Smooth muscle cell (in vitro differentiated cells): ENCODE results near the gene CPAMD8. TPM values are rescaled to one million over a fixed set of nuclear protein-coding genes. Genes with fewer than 3 reads are reported as not detected.

Experiments used
- DNase-seq: peaks from one replicate; lab custom pipeline; 2025; ENCODE audit not compliant: unreplicated experiment; lab: John Stamatoyannopoulos, UW
- H2AFZ ChIP-seq: fragments of 200-600 bp; sonication (generic); 2 replicates; pipeline ENCODE4 v1.6.0; 2016; ENCODE audit warnings: antibody characterized with exemption, low read depth, mild to moderate bottlenecking
- H3F3A ChIP-seq: fragments of 200-600 bp; sonication (generic); 2 replicates; pipeline ENCODE4 v1.6.0; 2017; ENCODE audit warnings: antibody characterized with exemption, low read depth
- H3K27ac ChIP-seq: fragments of 200-600 bp; sonication (generic); 2 replicates; pipeline ENCODE4 v1.5.1; 2016; ENCODE audit warnings: low read depth, mild to moderate bottlenecking
- H3K27me3 ChIP-seq: fragments of 200-600 bp; sonication (generic); 2 replicates; pipeline ENCODE4 v1.6.1; 2016; ENCODE audit warnings: low read depth, mild to moderate bottlenecking
- H3K36me3 ChIP-seq: fragments of 200-600 bp; sonication (generic); 2 replicates; pipeline ENCODE4 v1.5.1; 2016; ENCODE audit warnings: low read depth
- H3K4me1 ChIP-seq: fragments of 200-600 bp; sonication (generic); 2 replicates; pipeline ENCODE4 v1.5.1; 2016; ENCODE audit warnings: low read depth
- H3K4me2 ChIP-seq: fragments of 200-600 bp; sonication (generic); 2 replicates; pipeline ENCODE4 v1.6.0; 2016; ENCODE audit warnings: mild to moderate bottlenecking
- H3K4me3 ChIP-seq: fragments of 200-600 bp; sonication (generic); 2 replicates; pipeline ENCODE4 v1.5.1; 2016; ENCODE audit warnings: mild to moderate bottlenecking
- H3K79me2 ChIP-seq: fragments of 200-600 bp; sonication (generic); 2 replicates; pipeline ENCODE4 v1.6.0; 2016; ENCODE audit warnings: low read depth, mild to moderate bottlenecking
- H3K9ac ChIP-seq: fragments of 200-600 bp; sonication (generic); 2 replicates; pipeline ENCODE4 v1.6.0; 2016; ENCODE audit warnings: low read depth
- H3K9me3 ChIP-seq: fragments of 200-600 bp; sonication (generic); replicated peaks from 2 replicates; pipeline ENCODE4 v1.5.1; 2016; ENCODE audit warnings: low read depth
- H4K20me1 ChIP-seq: fragments of 200-600 bp; sonication (generic); 2 replicates; pipeline ENCODE4 v1.6.0; 2016; ENCODE audit warnings: low read depth
- CTCF ChIP-seq: fragments of 200-600 bp; sonication (generic); IDR thresholded peaks from 2 replicates; pipeline ENCODE4 v1.5.1; 2017; ENCODE audit warnings: borderline replicate concordance, mild to moderate bottlenecking, antibody characterized with exemption; ENCODE audit not compliant: insufficient read depth, poor library complexity, severe bottlenecking
- WGBS: methylation state at CpG from one replicate; pipeline ENCODE4 v1.1.7; 2016; ENCODE audit warnings: low lambda C conversion rate; 5-methylcytosine and 5-hydroxymethylcytosine counted together
- polyA plus RNA-seq: library from polyadenylated mRNA; unstranded; fragments of >200 nt; fragmentation: Nextera tagmentation; extraction: Ambion mirVana; gene quantifications from 2 replicates; pipeline ENCODE4 v1.2.1, GENCODE V29; 2016
- total RNA-seq: library from RNA; depleted of rRNA; stranded (reverse); fragments of >200 nt; gene quantifications from 2 replicates; pipeline ENCODE4 v1.2.3, GENCODE V29; 2014

CPAMD8 gene
- total and polyA plus RNA-seq, 2 experiments from 2014 or later, result 0.81 to 9.4 TPM

GRCh38 chr19:16889883-16890460, 136.6 kb downstream of the CPAMD8 start:
- H3F3A ChIP-seq, result no peaks in the 10 kb centered on the region
- H3K4me1 ChIP-seq, result no peaks in the 10 kb centered on the region
- no peak overlapping the region for H3K9ac ChIP-seq
- no peaks in the 10 kb centered on the region for H3K79me2 ChIP-seq
- H3K36me3 ChIP-seq, result no peaks in the 10 kb centered on the region
- no peaks in the 10 kb centered on the region for H3K9me3 ChIP-seq
- H3K4me2 ChIP-seq, result no peak overlapping the region
- DNase-seq, result no peak
- no peak overlapping the region for H2AFZ ChIP-seq
- WGBS, result 98% methylated on average over 47 of the region's 48 CpGs
- H3K27me3 ChIP-seq, result no peaks in the 10 kb centered on the region
- no peak overlapping the region for H3K4me3 ChIP-seq
- no peak for TF ChIP-seq CTCF
- H4K20me1 ChIP-seq, result no peaks in the 10 kb centered on the region
- no peak overlapping the region for H3K27ac ChIP-seq

- H3K27me3 ChIP-seq, result no peaks in the 10 kb centered on the region
- H3K79me2 ChIP-seq, result no peaks in the 10 kb centered on the region
- H3F3A ChIP-seq, result no peaks in the 10 kb centered on the region
- H2AFZ ChIP-seq, result no peak overlapping the region
- peak overlapping the region; percentile 68 for H3K4me2 ChIP-seq
- H3K4me1 ChIP-seq, result no peaks in the 10 kb centered on the region
- no peaks in the 10 kb centered on the region for H3K9me3 ChIP-seq
- H3K9ac ChIP-seq, result no peak overlapping the region
- DNase-seq, result no peak
- no peak for TF ChIP-seq CTCF
- H3K27ac ChIP-seq, result peak overlapping the region; percentile 67
- H4K20me1 ChIP-seq, result no peaks in the 10 kb centered on the region
- H3K4me3 ChIP-seq, result no peak overlapping the region
- H3K36me3 ChIP-seq, result no peaks in the 10 kb centered on the region
- 92% methylated on average over 15 of the region's 22 CpGs for WGBS
Measured at GRCh38 chr19:16889366-16889882, 137.2 kb downstream of the CPAMD8 start.

- Histone ChIP-seq H4K20me1 (no peaks in the 10 kb centered on the region), H3K9me3 (no peaks in the 10 kb centered on the region), H3K4me3 (no peak within 1 kb of the TSS), H2AFZ (no peak within 1 kb of the TSS), H3F3A (no peaks in the 10 kb centered on the region), H3K79me2 (no peaks in the 10 kb centered on the region), H3K27ac (peak within 1 kb of the TSS; percentile 67), H3K4me1 (no peaks in the 10 kb centered on the region), H3K27me3 (no peaks in the 10 kb centered on the region), H3K4me2 (peak within 1 kb of the TSS; percentile 68), H3K36me3 (no peaks in the 10 kb centered on the region), H3K9ac (no peak within 1 kb of the TSS)
- peak; percentile 19 for DNase-seq
- TF ChIP-seq CTCF, result no peak
- 47% methylated on average over 31 of the region's 31 CpGs for WGBS
Measured at GRCh38 chr19:16888629-16889365, 137.8 kb downstream of the CPAMD8 start, which contains the start of gene F2RL3. F2RL3 (plus strand) TSS chr19:16888999; CDS start chr19:16889190, 191 bp downstream.
